PC-9 (cell line): ENCODE data around the gene CELF1. TPM values are rescaled to one million over a fixed set of nuclear protein-coding genes. Genes with fewer than 3 reads are reported as not detected.

ENCODE experiments used
- BruUV-seq: library from RNA; stranded (reverse); fragments of 400-500 nt; replicated peaks from 2 replicates; lab custom pipeline; 2021; lab: Mats Ljungman, UMichigan
- CTCF ChIA-PET: fragments of 300-600 bp; sonication (Branson Sonifier 250); formaldehyde crosslinking; loops from one replicate; lab custom pipeline; 2022; ENCODE audit warnings: antibody characterized with exemption; lab: Charles Lee
- POLR2A ChIA-PET: fragments of 300-600 bp; sonication (Branson Sonifier 250); formaldehyde crosslinking; loops from one replicate; lab custom pipeline; 2022; ENCODE audit warnings: antibody characterized with exemption; ENCODE audit not compliant: unreplicated experiment; lab: Charles Lee
- DNase-seq, 2 experiments: peaks; one replicate each; pipeline versions ENCODE4 v3.0.0 to v3.0.0-alpha.2; 2015 to 2022; ENCODE audit warnings: mixed read lengths in 1 of 2
- H2AFZ ChIP-seq: fragments of 200-600 bp; sonication (generic); 2 replicates; pipeline ENCODE4 v1.8.1; 2017; ENCODE audit warnings: antibody characterized with exemption
- H3F3A ChIP-seq: fragments of 200-600 bp; sonication (generic); 2 replicates; pipeline ENCODE4 v1.8.1; 2017; ENCODE audit warnings: antibody characterized with exemption, mild to moderate bottlenecking, low read depth; ENCODE audit not compliant: insufficient read depth
- H3K27ac ChIP-seq: fragments of 200-600 bp; sonication (generic); 2 replicates; pipeline ENCODE4 v1.6.1; 2016; ENCODE audit warnings: mixed run types
- H3K27me3 ChIP-seq: fragments of 200-600 bp; sonication (generic); 2 replicates; pipeline ENCODE4 v1.6.1; 2016; ENCODE audit warnings: low read depth, mixed run types; ENCODE audit not compliant: insufficient read depth
- H3K36me3 ChIP-seq: fragments of 200-600 bp; sonication (generic); 2 replicates; pipeline ENCODE4 v1.6.1; 2016; ENCODE audit warnings: low read depth, mixed run types
- H3K4me1 ChIP-seq: fragments of 200-600 bp; sonication (generic); replicated peaks from 2 replicates; pipeline ENCODE4 v1.6.1; 2016; ENCODE audit warnings: mixed run types; ENCODE audit not compliant: insufficient read depth
- H3K4me2 ChIP-seq: fragments of 200-600 bp; sonication (generic); 2 replicates; pipeline ENCODE4 v1.6.1; 2017; ENCODE audit warnings: mixed run types
- H3K4me3 ChIP-seq: fragments of 200-600 bp; sonication (generic); 2 replicates; pipeline ENCODE4 v1.6.1; 2016; ENCODE audit warnings: mixed run types
- H3K79me2 ChIP-seq: fragments of 200-600 bp; sonication (generic); 2 replicates; pipeline ENCODE4 v1.6.1; 2017; ENCODE audit warnings: low read depth, mixed run types
- H3K9me2 ChIP-seq: fragments of 200-600 bp; sonication (generic); 2 replicates; pipeline ENCODE4 v1.8.1; 2017; ENCODE audit warnings: mild to moderate bottlenecking; ENCODE audit not compliant: insufficient read depth
- H3K9me3 ChIP-seq: fragments of 200-600 bp; sonication (generic); 2 replicates; pipeline ENCODE4 v1.8.1; 2016; ENCODE audit warnings: low read depth; ENCODE audit not compliant: insufficient read depth
- H4K20me1 ChIP-seq: fragments of 200-600 bp; sonication (generic); 2 replicates; pipeline ENCODE4 v1.8.1; 2017; ENCODE audit not compliant: insufficient read depth
- CTCF ChIP-seq: fragments of 200-600 bp; sonication (generic); conservative IDR thresholded peaks from 2 replicates; pipeline ENCODE4 v1.6.1; 2017; ENCODE audit warnings: mixed run types, antibody characterized with exemption, mild to moderate bottlenecking, moderate library complexity
- EZH2 ChIP-seq: fragments of 200-600 bp; sonication (generic); IDR thresholded peaks from 2 replicates; pipeline ENCODE4 v1.8.0; 2017; ENCODE audit warnings: antibody characterized with exemption, low read depth
- intact Hi-C: fragments of 100-400 bp; cut with micrococcal nuclease; formaldehyde crosslinking; loops from one replicate; pipeline ENCODE4 v1.10.0; 2022; ENCODE audit not compliant: unreplicated experiment
- total RNA-seq: library from RNA; stranded (reverse); gene quantifications from 2 replicates; pipeline ENCODE4 v1.2.3, GENCODE V29; 2021

CELF1 gene
- total RNA-seq, 1 experiment from 2014 or later = 165 TPM

- H3K36me3 ChIP-seq = peaks cover 5% of the 10 kb centered on the region; the same call in 1 of the 2 replicates
- H3K79me2 ChIP-seq = peaks cover 100% of the 10 kb centered on the region
- POLR2A ChIA-PET = no interaction called here
- H3F3A ChIP-seq = peaks cover 56% of the 10 kb centered on the region
- peak overlapping the region; percentile 43 for H3K4me2 ChIP-seq
- H3K27me3 ChIP-seq = no peaks in the 10 kb centered on the region
- no peak overlapping the region for H2AFZ ChIP-seq
- H3K27ac ChIP-seq = peak overlapping the region; percentile 59
- CTCF ChIA-PET = interaction anchor here (0.6 kb wide), 1 partner anchor 113 kb away, joined by 3 read pairs; no protein-coding TSS in a partner anchor
- peaks cover 94% of the 10 kb centered on the region for H4K20me1 ChIP-seq
- H3K4me3 ChIP-seq = no peak overlapping the region
- no peak for DNase-seq
- no peaks in the 10 kb centered on the region for H3K9me3 ChIP-seq
- H3K4me1 ChIP-seq = peaks cover 30% of the 10 kb centered on the region
- no TSS peak for BruUV-seq
- no peaks in the 10 kb centered on the region for H3K9me2 ChIP-seq
- intact Hi-C loops = no loop called here
- TF ChIP-seq EZH2 = no peak
- TF ChIP-seq CTCF = no peak
Measured at GRCh38 chr11:47524291-47524874, 28.5 kb downstream of the CELF1 start.

DNA sequence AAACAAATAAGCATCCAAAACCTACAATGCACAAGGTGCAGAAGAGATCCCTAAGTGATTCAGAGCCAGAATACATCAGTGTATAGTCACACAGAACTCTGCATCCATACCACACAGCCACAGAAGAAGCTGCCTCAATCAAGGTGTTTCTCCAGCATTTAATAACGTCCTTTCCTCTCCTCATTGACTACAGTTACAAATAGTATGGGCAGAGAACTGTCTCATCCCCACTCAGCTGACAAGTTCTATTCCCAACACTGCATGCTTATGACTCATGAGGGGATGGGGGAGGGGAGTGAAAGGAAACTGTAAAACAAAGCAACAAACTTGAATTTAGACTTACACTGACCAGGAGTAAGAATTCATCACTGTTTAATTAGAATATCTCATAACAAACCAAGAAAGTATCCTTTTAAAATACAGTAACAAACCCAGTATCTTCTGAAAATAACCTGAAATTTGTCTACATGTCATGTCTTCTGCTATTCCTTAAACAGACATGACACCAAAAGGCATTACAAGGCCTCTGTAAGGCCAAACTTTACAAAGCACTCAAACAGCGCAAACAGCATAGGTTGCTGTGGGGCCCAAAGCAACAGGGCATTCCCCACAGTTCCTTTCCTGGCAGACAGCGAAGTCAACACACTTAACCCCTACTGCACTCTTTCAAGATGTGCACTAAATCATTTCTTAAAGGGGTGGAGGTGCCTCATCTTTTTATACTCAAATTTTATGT lies 29.3 kb downstream of the CELF1 start:
- TF ChIP-seq EZH2 (no peak), CTCF (no peak)
- H3K79me2 ChIP-seq = peaks cover 98% of the 10 kb centered on the region
- peaks cover 30% of the 10 kb centered on the region for H3K4me1 ChIP-seq
- peak overlapping the region; percentile 43 for H3K4me2 ChIP-seq
- H3K4me3 ChIP-seq = no peak overlapping the region
- DNase-seq = peak; percentile 31 to 44
- H3K27me3 ChIP-seq = no peaks in the 10 kb centered on the region
- H3K27ac ChIP-seq = peak overlapping the region; percentile 59
- no TSS peak for BruUV-seq
- ChIA-PET CTCF (interaction anchor here (0.6 kb wide), 2 partner anchors 112 to 149 kb away, joined by 3 to 9 read pairs; no protein-coding TSS in a partner anchor), POLR2A (interaction anchor here (0.6 to 1.0 kb wide), 3 partner anchors 8 to 20 kb away, joined by 9 to 13 read pairs (median 9); no protein-coding TSS in a partner anchor)
- H4K20me1 ChIP-seq = peaks cover 91% of the 10 kb centered on the region
- intact Hi-C loops = no loop called here
- H2AFZ ChIP-seq = no peak overlapping the region
- H3F3A ChIP-seq = peaks cover 56% of the 10 kb centered on the region
- no peaks in the 10 kb centered on the region for H3K9me2 ChIP-seq
- H3K9me3 ChIP-seq = no peaks in the 10 kb centered on the region
- peaks cover 5% of the 10 kb centered on the region; the same call in 1 of the 2 replicates for H3K36me3 ChIP-seq

- intact Hi-C loops = no loop called here
- H3K27ac ChIP-seq = peak overlapping the region; percentile 21
- ChIA-PET CTCF (no interaction called here), POLR2A (no interaction called here)
- TF ChIP-seq CTCF = no peak
- peaks cover 26% of the 10 kb centered on the region for H3K4me1 ChIP-seq
- H4K20me1 ChIP-seq = peaks cover 59% of the 10 kb centered on the region
- H3K27me3 ChIP-seq = no peaks in the 10 kb centered on the region
- no peak for DNase-seq
- H3K4me2 ChIP-seq = no peak overlapping the region
- no peaks in the 10 kb centered on the region for H3K9me2 ChIP-seq
- peaks cover 96% of the 10 kb centered on the region for H3K79me2 ChIP-seq
- H3K36me3 ChIP-seq = peaks cover 5% of the 10 kb centered on the region; the same call in 1 of the 2 replicates
- H2AFZ ChIP-seq = no peak overlapping the region
- H3K9me3 ChIP-seq = no peaks in the 10 kb centered on the region
- peaks cover 33% of the 10 kb centered on the region for H3F3A ChIP-seq
- no peak overlapping the region for H3K4me3 ChIP-seq
- no TSS peak for BruUV-seq
Measured at GRCh38 chr11:47518212-47518964, 34.5 kb downstream of the CELF1 start.
